ENCODE results near the gene CCL17.

The CCL17 gene

GRCh38 chr16:57407521-57408353 lies 3.2 kb downstream of the CCL17 start:
- Histone ChIP-seq H3K4me2 (ENCODE audit: low read length) (no peak overlapping the region), H3K27me3 (ENCODE audit: control insufficient read depth, insufficient read depth, low read length) (peaks cover 54% of the 10 kb centered on the region), H3K36me3 (ENCODE audit: insufficient read depth, low read length) (no peaks in the 10 kb centered on the region), H3K4me1 (ENCODE audit: control insufficient read depth, insufficient read depth, low read length) (no peaks in the 10 kb centered on the region), H3K9ac (ENCODE audit: low read depth, low read length) (no peak overlapping the region), H3K4me3 (ENCODE audit: low read length) (no peak overlapping the region), H3K9me3 (replicated peaks; ENCODE audit: low read length) (no peaks in the 10 kb centered on the region)

GRCh38 chr16:57409065-57409464 lies 4.5 kb downstream of the CCL17 start:
- no peaks in the 10 kb centered on the region for H3K4me1 ChIP-seq (ENCODE audit: control insufficient read depth, insufficient read depth, low read length)
- peaks cover 57% of the 10 kb centered on the region for H3K27me3 ChIP-seq (ENCODE audit: control insufficient read depth, insufficient read depth, low read length)
- no peak overlapping the region for H3K4me3 ChIP-seq (ENCODE audit: low read length)
- H3K9me3 ChIP-seq (replicated peaks; ENCODE audit: low read length) = no peaks in the 10 kb centered on the region
- no peaks in the 10 kb centered on the region for H3K36me3 ChIP-seq (ENCODE audit: insufficient read depth, low read length)
- H3K4me2 ChIP-seq (ENCODE audit: low read length) = no peak overlapping the region
- H3K9ac ChIP-seq (ENCODE audit: low read depth, low read length) = no peak overlapping the region

- no peaks in the 10 kb centered on the region for H3K9me3 ChIP-seq (replicated peaks; ENCODE audit: low read length)
- H3K4me3 ChIP-seq (ENCODE audit: low read length) = no peak overlapping the region
- no peaks in the 10 kb centered on the region for H3K4me1 ChIP-seq (ENCODE audit: control insufficient read depth, insufficient read depth, low read length)
- no peak overlapping the region for H3K9ac ChIP-seq (ENCODE audit: low read depth, low read length)
- no peaks in the 10 kb centered on the region for H3K36me3 ChIP-seq (ENCODE audit: insufficient read depth, low read length)
- no peak overlapping the region for H3K4me2 ChIP-seq (ENCODE audit: low read length)
- peaks cover 49% of the 10 kb centered on the region for H3K27me3 ChIP-seq (ENCODE audit: control insufficient read depth, insufficient read depth, low read length)
Measured at GRCh38 chr16:57409870-57410587, 5.5 kb downstream of the CCL17 start.

GRCh38 chr16:57411362-57411976 lies 6.9 kb downstream of the CCL17 start:
- Histone ChIP-seq H3K4me1 (ENCODE audit: control insufficient read depth, insufficient read depth, low read length) (no peaks in the 10 kb centered on the region), H3K27me3 (ENCODE audit: control insufficient read depth, insufficient read depth, low read length) (peaks cover 44% of the 10 kb centered on the region)

GRCh38 chr16:57412584-57412983 lies 8.0 kb downstream of the CCL17 start:
- peaks cover 35% of the 10 kb centered on the region for H3K27me3 ChIP-seq (ENCODE audit: control insufficient read depth, insufficient read depth, low read length)
- H3K36me3 ChIP-seq (ENCODE audit: insufficient read depth, low read length) = no peaks in the 10 kb centered on the region
- H3K4me3 ChIP-seq (ENCODE audit: low read length) = no peak overlapping the region
- H3K9me3 ChIP-seq (replicated peaks; ENCODE audit: low read length) = no peaks in the 10 kb centered on the region
- no peak overlapping the region for H3K9ac ChIP-seq (ENCODE audit: low read depth, low read length)
- H3K4me2 ChIP-seq (ENCODE audit: low read length) = no peak overlapping the region
- H3K4me1 ChIP-seq (ENCODE audit: control insufficient read depth, insufficient read depth, low read length) = peaks cover 5% of the 10 kb centered on the region

More at GRCh38 chr16:57411362-57411976, 6.9 kb downstream of the CCL17 start:
- H3K36me3 ChIP-seq (ENCODE audit: insufficient read depth, low read length) = no peaks in the 10 kb centered on the region
- H3K4me2 ChIP-seq (ENCODE audit: low read length) = no peak overlapping the region
- H3K9ac ChIP-seq (ENCODE audit: low read depth, low read length) = no peak overlapping the region
- H3K9me3 ChIP-seq (replicated peaks; ENCODE audit: low read length) = no peaks in the 10 kb centered on the region
- no peak overlapping the region for H3K4me3 ChIP-seq (ENCODE audit: low read length)

GRCh38 chr16:57413301-57413730 lies 8.7 kb downstream of the CCL17 start:
- no peak overlapping the region for H3K9ac ChIP-seq (ENCODE audit: low read depth, low read length)
- peaks cover 32% of the 10 kb centered on the region for H3K27me3 ChIP-seq (ENCODE audit: control insufficient read depth, insufficient read depth, low read length)
- H3K4me3 ChIP-seq (ENCODE audit: low read length) = no peak overlapping the region
- no peaks in the 10 kb centered on the region for H3K9me3 ChIP-seq (replicated peaks; ENCODE audit: low read length)
- no peaks in the 10 kb centered on the region for H3K36me3 ChIP-seq (ENCODE audit: insufficient read depth, low read length)
- no peak overlapping the region for H3K4me2 ChIP-seq (ENCODE audit: low read length)
- H3K4me1 ChIP-seq (ENCODE audit: control insufficient read depth, insufficient read depth, low read length) = peaks cover 5% of the 10 kb centered on the region

- peaks cover 8% of the 10 kb centered on the region for H3K4me1 ChIP-seq (ENCODE audit: control insufficient read depth, insufficient read depth, low read length)
- H3K4me3 ChIP-seq (ENCODE audit: low read length) = no peak overlapping the region
- no peak overlapping the region for H3K4me2 ChIP-seq (ENCODE audit: low read length)
- H3K27me3 ChIP-seq (ENCODE audit: control insufficient read depth, insufficient read depth, low read length) = peaks cover 32% of the 10 kb centered on the region
- H3K36me3 ChIP-seq (ENCODE audit: insufficient read depth, low read length) = no peaks in the 10 kb centered on the region
- H3K9ac ChIP-seq (ENCODE audit: low read depth, low read length) = no peak overlapping the region
- no peaks in the 10 kb centered on the region for H3K9me3 ChIP-seq (replicated peaks; ENCODE audit: low read length)
Measured at GRCh38 chr16:57413733-57414132, 9.2 kb downstream of the CCL17 start.

GRCh38 chr16:57416084-57416483 lies 11.5 kb downstream of the CCL17 start:
- Histone ChIP-seq H3K4me1 (ENCODE audit: control insufficient read depth, insufficient read depth, low read length) (peaks cover 8% of the 10 kb centered on the region), H3K9me3 (replicated peaks; ENCODE audit: low read length) (no peaks in the 10 kb centered on the region), H3K27me3 (ENCODE audit: control insufficient read depth, insufficient read depth, low read length) (peaks cover 10% of the 10 kb centered on the region), H3K4me2 (ENCODE audit: low read length) (no peak overlapping the region), H3K36me3 (ENCODE audit: insufficient read depth, low read length) (no peaks in the 10 kb centered on the region), H3K4me3 (ENCODE audit: low read length) (no peak overlapping the region), H3K9ac (ENCODE audit: low read depth, low read length) (no peak overlapping the region)

GRCh38 chr16:57419506-57419905 lies 14.9 kb downstream of the CCL17 start:
- no peaks in the 10 kb centered on the region for H3K36me3 ChIP-seq (ENCODE audit: insufficient read depth, low read length)
- no peaks in the 10 kb centered on the region for H3K9me3 ChIP-seq (replicated peaks; ENCODE audit: low read length)
- no peak overlapping the region for H3K9ac ChIP-seq (ENCODE audit: low read depth, low read length)
- peaks cover 10% of the 10 kb centered on the region for H3K4me1 ChIP-seq (ENCODE audit: control insufficient read depth, insufficient read depth, low read length)
- no peak overlapping the region for H3K4me3 ChIP-seq (ENCODE audit: low read length)
- H3K27me3 ChIP-seq (ENCODE audit: control insufficient read depth, insufficient read depth, low read length) = no peaks in the 10 kb centered on the region
- H3K4me2 ChIP-seq (ENCODE audit: low read length) = no peak overlapping the region

- H3K9me3 ChIP-seq (replicated peaks; ENCODE audit: low read length) = no peaks in the 10 kb centered on the region
- H3K4me2 ChIP-seq (ENCODE audit: low read length) = no peak overlapping the region
- no peak overlapping the region for H3K9ac ChIP-seq (ENCODE audit: low read depth, low read length)
- peaks cover 5% of the 10 kb centered on the region for H3K4me1 ChIP-seq (ENCODE audit: control insufficient read depth, insufficient read depth, low read length)
- no peak overlapping the region for H3K4me3 ChIP-seq (ENCODE audit: low read length)
- H3K36me3 ChIP-seq (ENCODE audit: insufficient read depth, low read length) = peaks cover 2% of the 10 kb centered on the region
- no peaks in the 10 kb centered on the region for H3K27me3 ChIP-seq (ENCODE audit: control insufficient read depth, insufficient read depth, low read length)
Measured at GRCh38 chr16:57422026-57422944, 17.7 kb downstream of the CCL17 start.

- no peaks in the 10 kb centered on the region for H3K9me3 ChIP-seq (replicated peaks; ENCODE audit: low read length)
- peaks cover 10% of the 10 kb centered on the region for H3K36me3 ChIP-seq (ENCODE audit: insufficient read depth, low read length)
- no peak overlapping the region for H3K4me3 ChIP-seq (ENCODE audit: low read length)
- no peak overlapping the region for H3K9ac ChIP-seq (ENCODE audit: low read depth, low read length)
- peaks cover 5% of the 10 kb centered on the region for H3K4me1 ChIP-seq (ENCODE audit: control insufficient read depth, insufficient read depth, low read length)
- no peak overlapping the region for H3K4me2 ChIP-seq (ENCODE audit: low read length)
- no peaks in the 10 kb centered on the region for H3K27me3 ChIP-seq (ENCODE audit: control insufficient read depth, insufficient read depth, low read length)
Measured at GRCh38 chr16:57423152-57423551, 18.6 kb downstream of the CCL17 start.

Data from skeletal muscle satellite cell (primary cell).